Measurements from ENCODE around the gene TXK. TPM values are rescaled to one million over a fixed set of nuclear protein-coding genes. Genes with fewer than 3 reads are reported as not detected.

TXK gene
- total RNA-seq, 1 experiment from 2014 or later = 0.70 TPM

GRCh38 chr4:48124870-48125269, 9.2 kb downstream of the TXK start (continued):
- TF ChIP-seq STAT6 (CRISPR knock-in tag; conservative IDR thresholded peaks at IDR 0.05; ENCODE audit: low read depth) (no peak), MAX (CRISPR knock-in tag; IDR thresholded peaks at IDR 0.05) (no peak)

- ChIA-PET POLR2A (no interaction called here), CTCF (no interaction called here)
- TF ChIP-seq ATF2 (CRISPR knock-in tag; IDR thresholded peaks at IDR 0.05; ENCODE audit: borderline replicate concordance, low read depth) (no peak), ZNF671 (CRISPR knock-in tag; IDR thresholded peaks at IDR 0.05) (no peak), ESRRA (CRISPR knock-in tag; IDR thresholded peaks at IDR 0.05; ENCODE audit: borderline replicate concordance) (no peak), HMGXB4 (CRISPR knock-in tag; IDR thresholded peaks at IDR 0.05) (no peak), ZMAT4 (CRISPR knock-in tag; IDR thresholded peaks at IDR 0.05) (no peak), ZNF138 (CRISPR knock-in tag; conservative IDR thresholded peaks at IDR 0.05) (no peak), ZNF512 (CRISPR knock-in tag; IDR thresholded peaks at IDR 0.05; ENCODE audit: borderline replicate concordance) (no peak), NR1H2 (CRISPR knock-in tag; IDR thresholded peaks at IDR 0.05) (no peak), E2F4 (CRISPR knock-in tag; IDR thresholded peaks at IDR 0.05; ENCODE audit: borderline replicate concordance, low read depth) (no peak), JUN (CRISPR knock-in tag; IDR thresholded peaks at IDR 0.05) (no peak), ATF6 (CRISPR knock-in tag; IDR thresholded peaks at IDR 0.05) (no peak), ZBTB21 (CRISPR knock-in tag; IDR thresholded peaks at IDR 0.05; ENCODE audit: borderline replicate concordance) (no peak), CBFB (CRISPR knock-in tag; IDR thresholded peaks at IDR 0.05; ENCODE audit: low read depth) (no peak), SMAD3 (CRISPR knock-in tag; IDR thresholded peaks at IDR 0.05; ENCODE audit: borderline replicate concordance) (no peak), NFYB (CRISPR knock-in tag; conservative IDR thresholded peaks at IDR 0.05; ENCODE audit: low read depth) (no peak), NFE2L1 (CRISPR knock-in tag; IDR thresholded peaks at IDR 0.05) (no peak)
- H3K36me3 Mint-ChIP-seq = no peaks in the 10 kb centered on the region
- 0 out of 2 replicates have a peak, but pooled peaks cover 3% of the 10 kb centered on the region for H3K9me3 Mint-ChIP-seq
- no peak overlapping the region for H3K4me3 Mint-ChIP-seq
- H3K27ac Mint-ChIP-seq = no peak overlapping the region
- no peak for ATAC-seq
- no peak for DNase-seq (ENCODE audit: low spot score)
- H3K4me1 Mint-ChIP-seq = peaks cover 37% of the 10 kb centered on the region
- no peaks in the 10 kb centered on the region for H3K27me3 Mint-ChIP-seq (ENCODE audit: low read depth)
These were observed 11.3 kb downstream of the TXK start for GRCh38 chr4:48122756-48123155.
